ENCODE data around the gene RSF1.
"Not testable (repeated sequence)": the region's sequence is repeated elsewhere in the genome, so short reads cannot be mapped to it uniquely, and the experiment has no call there.

Gene RSF1

DNA sequence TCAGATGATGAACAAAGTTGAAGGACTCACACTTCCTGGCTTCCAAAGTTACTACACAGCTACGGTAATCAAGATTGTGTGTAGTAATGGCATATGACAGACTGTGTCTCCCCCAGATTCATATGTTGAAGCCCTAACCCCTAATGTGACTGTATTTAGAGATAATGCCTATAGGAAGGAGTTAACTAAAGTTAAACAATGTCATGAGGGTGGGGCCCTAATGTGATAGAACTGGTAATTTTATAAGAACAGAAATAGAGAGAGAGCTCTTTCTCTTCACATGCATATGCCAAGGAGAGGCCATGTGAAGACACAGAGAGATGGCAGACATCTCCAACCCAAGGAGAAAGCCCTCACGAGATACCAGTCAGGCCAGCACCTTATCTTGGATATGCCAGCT, 8.4 kb upstream of the RSF1 start:
- Histone ChIP-seq H3K4me2 (ENCODE audit: low read length) (no peak overlapping the region), H3K23ac (ENCODE audit: low read length) (no peak overlapping the region), H3K14ac (ENCODE audit: low read length) (no peak overlapping the region), H3K9me3 (ENCODE audit: insufficient read depth, low read depth, low read length) (peaks cover 3% of the 10 kb centered on the region), H2AFZ (ENCODE audit: insufficient read depth, low read length, poor library complexity) (no peak overlapping the region), H2BK12ac (ENCODE audit: low read length) (no peak overlapping the region), H3K4me1 (ENCODE audit: control insufficient read depth in 1 of 2, insufficient read depth in 2 of 2, low read length in 2 of 2) (no peaks in the 10 kb centered on the region), H2BK120ac (ENCODE audit: insufficient read depth, low read length, poor library complexity) (no peak overlapping the region), H3K79me2 (ENCODE audit: control insufficient read depth, insufficient read depth, low read length, poor library complexity) (no peaks in the 10 kb centered on the region), H4K8ac (ENCODE audit: low read depth, low read length) (no peak overlapping the region), H2BK5ac (ENCODE audit: low read depth, low read length, poor library complexity) (no peak overlapping the region), H2AK5ac (ENCODE audit: low read length) (no peak overlapping the region), H3K79me1 (ENCODE audit: low read length) (no peaks in the 10 kb centered on the region), H3K18ac (ENCODE audit: low read length) (no peak overlapping the region), H3K4ac (ENCODE audit: low read depth, low read length) (no peak overlapping the region), H4K91ac (ENCODE audit: low read depth, low read length) (no peak overlapping the region), H3K4me3 (ENCODE audit: low read depth, low read length) (no peak overlapping the region), H3K27me3 (ENCODE audit: insufficient read depth, low read length) (no peaks in the 10 kb centered on the region), H3K27ac (ENCODE audit: low read depth, low read length) (no peak overlapping the region), H3K36me3 (ENCODE audit: control insufficient read depth in 1 of 2, insufficient read depth in 2 of 2, low read length in 2 of 2) (no peaks in the 10 kb centered on the region), H3K9ac (ENCODE audit: low read length) (no peak overlapping the region), H4K12ac (ENCODE audit: low read depth, low read length) (no peak overlapping the region)
- no CpG with 5 or more reads among the region's 2 CpGs for WGBS (ENCODE audit: extremely low coverage, insufficient coverage, insufficient read length)
- DNase-seq = no peak

DNA sequence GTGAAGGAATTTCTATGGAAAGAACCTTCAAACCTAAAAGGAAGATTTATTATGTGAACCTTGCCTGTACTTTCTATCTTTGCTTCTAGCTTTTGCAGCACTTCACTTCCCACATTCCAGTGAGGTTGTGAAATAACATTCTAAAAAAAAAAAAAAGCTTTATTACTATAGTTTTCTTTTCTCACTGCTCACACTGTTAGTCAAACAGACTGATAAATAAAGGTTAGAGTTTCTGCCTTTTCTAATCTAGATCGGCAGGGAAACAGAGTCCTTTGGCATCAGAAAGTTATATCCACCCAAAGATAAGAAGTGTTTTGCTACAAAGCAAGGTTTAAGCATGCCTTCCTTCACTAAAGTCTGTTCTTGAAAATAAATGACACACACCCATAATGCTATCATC, 3.3 kb upstream of the RSF1 start:
- no peak overlapping the region for H2AFZ ChIP-seq (ENCODE audit: insufficient read depth, low read length, poor library complexity)
- H2BK5ac ChIP-seq (ENCODE audit: low read depth, low read length, poor library complexity) = no peak overlapping the region
- no peak overlapping the region for H2BK12ac ChIP-seq (ENCODE audit: low read length)
- H3K27ac ChIP-seq (ENCODE audit: low read depth, low read length) = no peak overlapping the region
- no peaks in the 10 kb centered on the region for H3K36me3 ChIP-seq (ENCODE audit: control insufficient read depth in 1 of 2, insufficient read depth in 2 of 2, low read length in 2 of 2)
- no CpG with 5 or more reads among the region's 1 CpG for WGBS (ENCODE audit: extremely low coverage, insufficient coverage, insufficient read length)
- peaks cover 13% of the 10 kb centered on the region for H3K79me1 ChIP-seq (ENCODE audit: low read length)
- no peak overlapping the region for H3K4me3 ChIP-seq (ENCODE audit: low read depth, low read length)
- H3K14ac ChIP-seq (ENCODE audit: low read length) = no peak overlapping the region
- H3K27me3 ChIP-seq (ENCODE audit: insufficient read depth, low read length) = no peaks in the 10 kb centered on the region
- H3K4me2 ChIP-seq (ENCODE audit: low read length) = no peak overlapping the region
- no peak overlapping the region for H3K23ac ChIP-seq (ENCODE audit: low read length)
- H3K79me2 ChIP-seq (ENCODE audit: control insufficient read depth, insufficient read depth, low read length, poor library complexity) = peaks cover 10% of the 10 kb centered on the region
- peak in 1 of 2 donors; percentile 60 for DNase-seq
- no peak overlapping the region for H4K91ac ChIP-seq (ENCODE audit: low read depth, low read length)
- no peak overlapping the region for H4K8ac ChIP-seq (ENCODE audit: low read depth, low read length)
- no peak overlapping the region for H2AK5ac ChIP-seq (ENCODE audit: low read length)
- H3K18ac ChIP-seq (ENCODE audit: low read length) = no peak overlapping the region
- H4K12ac ChIP-seq (ENCODE audit: low read depth, low read length) = no peak overlapping the region
- no peak overlapping the region for H2BK120ac ChIP-seq (ENCODE audit: insufficient read depth, low read length, poor library complexity)
- no peak overlapping the region for H3K9ac ChIP-seq (ENCODE audit: low read length)
- no peak overlapping the region for H3K4ac ChIP-seq (ENCODE audit: low read depth, low read length)
- H3K9me3 ChIP-seq (ENCODE audit: insufficient read depth, low read depth, low read length) = no peaks in the 10 kb centered on the region
- peaks cover 0 to 2% of the 10 kb centered on the region in 2 experiments for H3K4me1 ChIP-seq (ENCODE audit: control insufficient read depth in 1 of 2, insufficient read depth in 2 of 2, low read length in 2 of 2)

DNA sequence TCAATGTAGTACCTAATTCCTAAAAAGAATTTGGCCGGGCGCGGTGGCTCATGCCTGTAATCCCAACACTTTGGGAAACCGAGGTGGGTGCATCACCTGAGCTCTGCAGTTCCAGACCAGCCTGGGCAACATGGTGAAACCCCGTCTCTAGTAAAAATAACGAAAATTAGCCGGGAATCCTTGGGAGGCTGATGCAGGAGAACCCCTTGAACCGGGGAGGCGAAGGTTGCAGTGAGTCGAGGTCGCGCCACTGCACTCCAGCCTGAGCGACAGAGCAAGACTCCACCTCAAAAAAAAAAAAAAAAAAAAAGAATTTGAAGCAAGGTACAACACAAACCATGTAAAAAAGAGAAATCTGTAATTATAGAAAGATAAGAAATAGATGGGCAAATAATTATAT, 1.6 kb upstream of the RSF1 start:
- not testable (repeated sequence) for H3K4me1 ChIP-seq (ENCODE audit: control insufficient read depth in 1 of 2, insufficient read depth in 2 of 2, low read length in 2 of 2); H3K14ac ChIP-seq (ENCODE audit: low read length); H2BK5ac ChIP-seq (ENCODE audit: low read depth, low read length, poor library complexity); H2BK120ac ChIP-seq (ENCODE audit: insufficient read depth, low read length, poor library complexity); H2AFZ ChIP-seq (ENCODE audit: insufficient read depth, low read length, poor library complexity); H3K9ac ChIP-seq (ENCODE audit: low read length); H2AK5ac ChIP-seq (ENCODE audit: low read length); H3K4ac ChIP-seq (ENCODE audit: low read depth, low read length); H4K8ac ChIP-seq (ENCODE audit: low read depth, low read length); H2BK12ac ChIP-seq (ENCODE audit: low read length); H4K91ac ChIP-seq (ENCODE audit: low read depth, low read length); H3K4me2 ChIP-seq (ENCODE audit: low read length); H3K9me3 ChIP-seq (ENCODE audit: insufficient read depth, low read depth, low read length); H3K27me3 ChIP-seq (ENCODE audit: insufficient read depth, low read length); H3K4me3 ChIP-seq (ENCODE audit: low read depth, low read length); H3K23ac ChIP-seq (ENCODE audit: low read length); H3K18ac ChIP-seq (ENCODE audit: low read length); H4K12ac ChIP-seq (ENCODE audit: low read depth, low read length); DNase-seq; H3K27ac ChIP-seq (ENCODE audit: low read depth, low read length); H3K36me3 ChIP-seq (ENCODE audit: control insufficient read depth in 1 of 2, insufficient read depth in 2 of 2, low read length in 2 of 2)
- Histone ChIP-seq H3K79me1 (ENCODE audit: low read length) (peaks cover 13% of the 10 kb centered on the region), H3K79me2 (ENCODE audit: control insufficient read depth, insufficient read depth, low read length, poor library complexity) (peaks cover 13% of the 10 kb centered on the region)
- WGBS (ENCODE audit: extremely low coverage, insufficient coverage, insufficient read length) = no CpG with 5 or more reads among the region's 13 CpGs

DNA sequence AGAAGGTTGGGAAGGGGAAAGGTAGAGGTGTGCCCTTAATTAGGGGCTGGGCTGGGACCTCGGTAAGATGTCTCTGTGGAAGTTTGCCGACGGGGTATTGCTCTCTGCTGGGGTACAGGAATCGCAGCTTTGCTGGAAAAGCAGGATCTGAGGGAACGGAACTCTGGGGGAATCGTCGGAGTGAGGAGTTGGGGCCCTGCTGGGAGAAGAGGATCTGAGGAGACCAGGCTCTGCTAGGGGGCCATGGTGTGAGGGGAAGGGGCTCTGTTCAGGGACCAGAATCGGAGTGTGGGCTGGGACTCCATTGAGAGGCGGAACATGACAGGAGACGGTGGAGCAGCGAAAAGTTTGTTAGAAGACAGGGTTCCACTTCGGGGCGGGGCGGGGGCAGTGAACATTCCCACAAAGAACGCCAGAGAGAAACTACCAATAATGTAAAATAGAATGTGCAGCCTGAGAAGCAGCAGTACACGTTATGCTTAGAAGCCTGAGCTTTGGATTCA, 878 bp upstream of the RSF1 start:
- Histone ChIP-seq H3K4me3 (ENCODE audit: low read depth, low read length) (peak overlapping the region; percentile 77), H3K9me3 (ENCODE audit: insufficient read depth, low read depth, low read length) (no peaks in the 10 kb centered on the region), H2BK5ac (ENCODE audit: low read depth, low read length, poor library complexity) (no peak overlapping the region), H3K18ac (ENCODE audit: low read length) (peak overlapping the region; percentile 0), H3K27me3 (ENCODE audit: insufficient read depth, low read length) (no peaks in the 10 kb centered on the region), H3K4me1 (ENCODE audit: control insufficient read depth in 1 of 2, insufficient read depth in 2 of 2, low read length in 2 of 2) (peaks cover 0 to 2% of the 10 kb centered on the region in 2 experiments), H3K23ac (ENCODE audit: low read length) (no peak overlapping the region), H4K91ac (ENCODE audit: low read depth, low read length) (peak overlapping the region; percentile 10), H3K36me3 (ENCODE audit: control insufficient read depth in 1 of 2, insufficient read depth in 2 of 2, low read length in 2 of 2) (no peaks in the 10 kb centered on the region), H2BK12ac (ENCODE audit: low read length) (no peak overlapping the region), H3K27ac (ENCODE audit: low read depth, low read length) (peak overlapping the region; percentile 12), H3K14ac (ENCODE audit: low read length) (no peak overlapping the region), H3K4me2 (ENCODE audit: low read length) (peak overlapping the region; percentile 84), H2AFZ (ENCODE audit: insufficient read depth, low read length, poor library complexity) (peak overlapping the region; percentile 66), H3K9ac (ENCODE audit: low read length) (peak overlapping the region; percentile 75), H2AK5ac (ENCODE audit: low read length) (no peak overlapping the region), H3K79me1 (ENCODE audit: low read length) (peaks cover 13% of the 10 kb centered on the region), H4K12ac (ENCODE audit: low read depth, low read length) (no peak overlapping the region), H3K79me2 (ENCODE audit: control insufficient read depth, insufficient read depth, low read length, poor library complexity) (peaks cover 13% of the 10 kb centered on the region), H4K8ac (ENCODE audit: low read depth, low read length) (no peak overlapping the region), H2BK120ac (ENCODE audit: insufficient read depth, low read length, poor library complexity) (no peak overlapping the region), H3K4ac (ENCODE audit: low read depth, low read length) (no peak overlapping the region)
- no CpG with 5 or more reads among the region's 16 CpGs for WGBS (ENCODE audit: extremely low coverage, insufficient coverage, insufficient read length)
- peak in 1 of 2 donors; percentile 34 for DNase-seq
